C4-2B (cell line): ENCODE data around the gene VAV3.

Experiments
- H3K27ac ChIP-seq: fragments of 450-650 bp; 2 replicates; pipeline ENCODE4 v1.5.1; 2017
- ZFX ChIP-seq: fragments of 450-650 bp; IDR thresholded peaks from 2 replicates; pipeline ENCODE4 v1.6.1; 2017
- TF ChIP-seq, protein P1 (sequence below): fragments of 450-650 bp; conservative IDR thresholded peaks from 2 replicates; pipeline ENCODE4 v1.5.1; 2017; ENCODE audit warnings: mild to moderate bottlenecking

The VAV3 gene

DNA sequence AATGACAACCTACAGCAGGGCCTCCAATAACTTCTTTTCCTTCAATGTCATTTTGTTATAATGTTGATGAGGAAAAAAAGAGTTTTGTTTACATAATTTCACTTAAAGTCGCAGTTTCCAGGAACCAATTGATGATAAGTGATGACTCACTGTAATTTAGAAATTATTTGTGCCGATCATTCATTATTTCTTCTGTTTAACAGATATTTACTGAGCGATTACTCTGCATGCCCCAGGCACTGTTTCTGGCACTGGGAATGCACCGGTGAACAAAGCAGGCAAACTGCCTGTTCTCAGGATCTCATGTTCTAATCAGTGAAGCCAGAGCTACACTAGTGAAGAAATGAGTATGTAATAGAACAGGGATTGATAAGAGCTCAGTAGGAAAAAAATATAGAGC lies 420.7 kb downstream of the VAV3 start:
- no peak overlapping the region for H3K27ac ChIP-seq
- no peak for TF ChIP-seq ZFX
- TF ChIP-seq, protein P1, sequence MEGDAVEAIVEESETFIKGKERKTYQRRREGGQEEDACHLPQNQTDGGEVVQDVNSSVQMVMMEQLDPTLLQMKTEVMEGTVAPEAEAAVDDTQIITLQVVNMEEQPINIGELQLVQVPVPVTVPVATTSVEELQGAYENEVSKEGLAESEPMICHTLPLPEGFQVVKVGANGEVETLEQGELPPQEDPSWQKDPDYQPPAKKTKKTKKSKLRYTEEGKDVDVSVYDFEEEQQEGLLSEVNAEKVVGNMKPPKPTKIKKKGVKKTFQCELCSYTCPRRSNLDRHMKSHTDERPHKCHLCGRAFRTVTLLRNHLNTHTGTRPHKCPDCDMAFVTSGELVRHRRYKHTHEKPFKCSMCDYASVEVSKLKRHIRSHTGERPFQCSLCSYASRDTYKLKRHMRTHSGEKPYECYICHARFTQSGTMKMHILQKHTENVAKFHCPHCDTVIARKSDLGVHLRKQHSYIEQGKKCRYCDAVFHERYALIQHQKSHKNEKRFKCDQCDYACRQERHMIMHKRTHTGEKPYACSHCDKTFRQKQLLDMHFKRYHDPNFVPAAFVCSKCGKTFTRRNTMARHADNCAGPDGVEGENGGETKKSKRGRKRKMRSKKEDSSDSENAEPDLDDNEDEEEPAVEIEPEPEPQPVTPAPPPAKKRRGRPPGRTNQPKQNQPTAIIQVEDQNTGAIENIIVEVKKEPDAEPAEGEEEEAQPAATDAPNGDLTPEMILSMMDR: no peak

DNA sequence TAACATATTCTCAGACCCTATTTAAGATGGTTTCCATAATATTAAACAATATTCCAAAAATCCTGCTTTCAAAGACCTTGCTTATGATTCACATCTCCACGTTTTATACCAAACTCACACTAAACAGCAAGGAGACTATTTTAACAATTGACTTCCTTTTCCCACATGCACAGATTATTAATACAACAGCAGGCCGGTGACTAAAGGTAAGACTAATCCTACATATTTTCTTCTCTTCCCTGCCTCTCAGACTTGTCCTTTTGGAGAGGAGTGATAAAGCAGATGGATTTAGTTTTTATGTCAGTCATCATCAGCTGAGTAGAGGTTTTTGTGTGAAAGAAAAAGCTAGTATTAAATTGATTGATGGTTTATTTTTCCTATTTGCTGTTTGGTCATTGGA lies 423.6 kb downstream of the VAV3 start:
- TF ChIP-seq, protein P1: no peak
- no peak for TF ChIP-seq ZFX

DNA sequence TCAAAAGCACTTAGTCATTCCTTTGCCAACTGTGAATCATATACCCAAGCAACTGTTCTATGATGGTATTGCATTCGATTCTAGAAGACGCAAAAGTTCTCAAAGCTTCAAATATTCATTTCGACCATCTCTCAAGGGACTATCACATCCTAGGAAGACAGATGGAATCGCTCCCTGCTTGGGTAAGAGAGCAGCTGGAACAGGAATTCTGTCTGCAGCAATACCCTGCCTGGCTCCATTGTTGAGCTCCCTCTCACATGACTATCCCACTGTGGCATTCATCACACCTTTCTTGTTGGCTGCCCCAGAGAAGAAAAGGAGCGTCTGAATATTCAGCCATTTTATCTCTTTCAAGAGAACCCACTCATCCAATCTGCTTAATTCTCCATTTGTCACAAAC lies 426.5 kb downstream of the VAV3 start:
- no peak overlapping the region for H3K27ac ChIP-seq
- no peak for TF ChIP-seq ZFX
- TF ChIP-seq, protein P1: no peak

More for the DNA sequence above, 423.6 kb downstream of the VAV3 start:
- no peak overlapping the region for H3K27ac ChIP-seq

DNA sequence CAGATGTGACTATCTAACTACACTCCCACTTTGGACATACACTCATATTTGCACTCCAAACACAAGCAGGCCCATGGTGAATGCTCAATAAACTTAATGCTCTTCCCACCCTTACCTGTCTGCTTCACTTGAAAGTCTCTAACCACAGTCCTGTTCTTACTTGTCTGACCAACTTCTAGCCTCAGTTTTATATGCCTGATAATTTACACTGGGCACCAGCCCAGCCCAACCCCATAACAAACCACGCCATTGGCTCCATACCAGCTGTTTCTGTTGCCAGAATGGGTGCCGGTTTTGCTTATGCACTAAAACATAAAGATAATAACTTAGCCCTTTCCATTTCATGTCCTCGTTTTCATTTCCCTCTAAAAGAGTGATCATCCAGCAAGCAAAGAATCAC lies 428.7 kb downstream of the VAV3 start:
- TF ChIP-seq ZFX: no peak
- H3K27ac ChIP-seq: peak overlapping the region; percentile 90

DNA sequence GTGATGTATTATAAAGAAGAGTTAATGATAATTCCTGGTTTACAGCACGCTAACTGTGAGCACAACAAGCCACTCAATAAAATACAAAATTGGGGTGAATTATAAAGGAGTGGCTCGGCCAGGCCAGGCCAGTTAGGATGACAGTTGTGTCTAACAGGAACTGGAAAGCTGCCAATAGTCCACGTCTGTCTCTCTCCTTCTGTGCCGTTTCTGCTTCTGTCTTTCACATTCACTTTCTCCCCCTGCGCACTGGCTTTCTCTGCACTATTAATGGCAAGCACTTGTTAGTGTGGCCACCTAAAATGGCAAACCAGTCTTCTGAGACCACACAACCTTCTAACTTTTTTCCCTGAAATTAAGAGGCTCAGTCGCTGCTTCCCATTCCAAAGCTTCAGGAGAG lies 429.9 kb downstream of the VAV3 start:
- peak overlapping the region; percentile 90 for H3K27ac ChIP-seq
- no peak for TF ChIP-seq ZFX
- TF ChIP-seq, protein P1: no peak

DNA sequence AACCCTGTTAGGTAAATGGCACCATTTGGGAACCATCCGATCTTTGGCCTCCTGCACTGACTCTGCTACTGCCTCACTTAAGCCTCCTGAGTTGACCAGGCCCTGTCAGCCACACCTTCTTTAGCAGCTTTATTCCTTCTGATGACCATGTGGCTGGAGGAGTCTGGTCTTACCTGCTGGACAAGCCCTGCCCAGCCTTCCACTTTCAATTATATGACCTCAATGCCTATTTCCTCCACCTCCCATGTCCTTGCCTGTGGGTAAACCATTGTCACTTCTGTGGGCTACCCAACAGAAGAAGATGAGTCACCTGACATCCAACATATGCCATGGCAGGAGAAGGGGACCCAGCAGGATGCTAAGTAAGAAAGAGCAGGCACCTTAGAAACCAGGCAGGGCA lies 430.3 kb downstream of the VAV3 start:
- TF ChIP-seq, protein P1: no peak
- TF ChIP-seq ZFX: no peak

DNA sequence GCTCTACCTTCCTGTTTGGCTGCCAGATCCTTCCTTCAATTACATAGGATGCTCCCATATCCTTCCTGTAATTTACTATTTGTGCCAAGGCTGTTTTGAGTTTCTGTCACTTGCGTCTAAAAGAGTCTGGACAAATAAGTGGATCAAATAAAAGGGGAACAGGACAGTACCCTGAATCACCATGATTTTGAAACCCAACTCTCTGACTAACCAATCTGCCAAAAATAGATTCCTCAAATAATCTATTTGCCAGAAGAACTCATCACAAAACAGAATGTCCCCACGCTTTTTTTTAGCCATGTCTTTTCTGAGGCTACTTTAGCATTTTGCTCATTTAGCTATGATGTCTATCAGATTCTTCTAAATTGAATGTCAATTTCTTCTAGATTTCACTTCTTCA lies 431.5 kb downstream of the VAV3 start:
- TF ChIP-seq, protein P1: no peak
- TF ChIP-seq ZFX: no peak
- H3K27ac ChIP-seq: no peak overlapping the region

More for the DNA sequence above, 430.3 kb downstream of the VAV3 start:
- peak overlapping the region; percentile 90 for H3K27ac ChIP-seq

DNA sequence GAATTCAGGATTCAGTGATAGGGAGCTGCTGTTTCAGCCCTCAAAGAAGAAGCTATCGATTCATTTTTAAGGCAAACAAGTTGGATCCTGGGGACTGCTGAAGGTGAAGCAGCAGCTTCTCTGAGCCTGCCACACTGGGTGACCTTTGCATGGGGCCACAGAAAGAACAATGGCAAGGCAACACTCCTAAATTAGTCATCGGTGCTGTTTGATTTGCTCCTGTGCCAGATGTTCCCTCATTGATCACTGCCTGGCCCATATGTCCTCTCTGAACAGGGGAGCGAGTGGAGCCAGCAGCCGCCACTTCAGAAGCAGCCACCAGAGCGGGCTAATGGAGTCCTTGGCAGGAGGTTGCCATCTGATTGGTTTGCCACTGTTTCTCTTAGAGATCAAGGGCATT lies 432.7 kb downstream of the VAV3 start:
- no peak overlapping the region for H3K27ac ChIP-seq
- TF ChIP-seq ZFX: no peak
- TF ChIP-seq, protein P1: no peak
